Right cardiac atrium (tissue), 5 donors: ENCODE data around the gene MYLK2. TPM values are rescaled to one million over a fixed set of nuclear protein-coding genes. Genes with fewer than 3 reads are reported as not detected.

Experiments
- ATAC-seq, 2 donors: fragments of 200-7000 bp; cut with Tn5 transposase; one replicate each; pipeline versions ENCODE4 v1.8.0 to v1.9.1; 2020; ENCODE audit warnings: moderate library complexity in 2 of 2, mild to moderate bottlenecking in 1 of 2
- DNase-seq, 3 donors: peaks; one replicate each; pipeline ENCODE4 v3.0.0-alpha.2; 2020
- H3K27ac ChIP-seq: one replicate; pipeline ENCODE4 v1.5.1; 2013; ENCODE audit warnings: mild to moderate bottlenecking, low read length, control low read depth, moderate library complexity
- H3K27me3 ChIP-seq: one replicate; pipeline ENCODE4 v1.6.1; 2013; ENCODE audit not compliant: control insufficient read depth, insufficient read depth
- H3K4me1 ChIP-seq: one replicate; pipeline ENCODE4 v1.6.1; 2013; ENCODE audit warnings: low read length; ENCODE audit not compliant: control insufficient read depth, insufficient read depth
- H3K4me3 ChIP-seq: one replicate; pipeline ENCODE4 v1.5.1; 2013; ENCODE audit warnings: low read length, control low read depth
- H3K9me3 ChIP-seq: one replicate; pipeline ENCODE4 v1.6.1; 2013; ENCODE audit warnings: low read length; ENCODE audit not compliant: control insufficient read depth
- WGBS: extraction: QIAGEN DNeasy Blood & Tissue Kit; methylation state at CpG from one replicate; pipeline ENCODE4 v1.1.7; 2013; 5-methylcytosine and 5-hydroxymethylcytosine counted together
- intact Hi-C, 4 donors: fragments of 100-400 bp; cut with DNase I; formaldehyde crosslinking; loops; one replicate each; pipeline versions ENCODE4 v1.11.0 to v1.14.0; 2022 to 2023
- polyA plus RNA-seq: library from polyadenylated mRNA; stranded (reverse); fragments of 200-250 nt; gene quantifications from one replicate; pipeline ENCODE4 v1.2.3, GENCODE V29; 2013
- total RNA-seq, 4 donors: library from RNA; stranded (reverse); fragmentation: NEBNext Ultra II Directional; extraction: Animal tissue kit (Norgen Biotek cat#: 25700); gene quantifications; one replicate each; pipeline ENCODE4 v1.2.1, GENCODE V29; 2021
- donor health status: healthy with polysubstance abuse.
- donor health status: DM: no; HTN: yes; CAD: no.
- donor health status: DM: no; HTN: no; CAD: no.
- donor health status: DM: no; HTN: yes; CAD: no; lungs with severe emphysema.
- donor health status: DM: yes; HTN: yes; CAD: no.

MYLK2 gene
- total and polyA plus RNA-seq, 5 donors: 0.51 to 2.0 (median 0.68) TPM

DNA sequence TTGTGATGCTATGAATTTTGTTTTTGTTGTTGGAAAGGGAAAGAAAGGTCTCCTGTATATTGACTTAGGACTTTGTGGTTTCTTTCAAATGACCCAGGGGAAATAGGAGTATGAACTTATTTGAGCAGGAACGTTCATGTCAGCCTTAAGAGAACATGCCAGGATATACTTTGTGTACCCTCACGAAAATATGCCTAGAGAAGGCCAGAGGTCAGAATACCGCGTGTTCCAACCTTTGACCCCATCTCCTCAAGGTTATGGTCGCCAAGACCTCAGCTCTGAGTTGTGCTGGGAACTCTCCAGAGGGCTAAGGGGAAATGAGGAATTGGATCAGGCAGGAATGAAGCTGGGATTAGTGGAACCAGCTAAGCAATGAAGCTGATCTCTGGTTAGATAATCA is 62.8 kb downstream of the MYLK2 start:
- 69% methylated on average over 5 of the region's 5 CpGs for WGBS
- no peak for ATAC-seq
- intact Hi-C loops: no loop called here
- H3K4me3 ChIP-seq: no peak overlapping the region
- H3K27ac ChIP-seq: no peak overlapping the region
- H3K27me3 ChIP-seq: no peaks in the 10 kb centered on the region
- no peaks in the 10 kb centered on the region for H3K4me1 ChIP-seq
- DNase-seq: no peak
- H3K9me3 ChIP-seq: no peaks in the 10 kb centered on the region

DNA sequence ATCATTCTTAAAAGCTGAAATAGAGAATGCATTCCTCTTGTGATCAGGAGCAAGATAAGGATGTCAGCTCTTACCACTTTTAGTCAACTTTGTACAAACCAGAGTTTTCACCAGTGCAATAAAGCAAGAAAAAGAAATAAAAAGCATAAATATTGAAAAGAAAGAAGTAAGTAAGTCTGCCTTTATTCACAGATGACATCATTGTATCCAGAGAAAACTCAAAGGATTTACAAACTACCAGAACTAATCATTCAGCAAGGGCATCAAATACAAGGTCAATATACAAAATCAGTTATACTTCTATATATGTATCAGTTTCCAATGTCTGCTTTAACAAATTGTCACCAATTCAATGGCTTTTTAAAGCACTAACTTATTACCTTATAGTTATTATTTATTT is 64.7 kb downstream of the MYLK2 start:
- H3K27me3 ChIP-seq: no peaks in the 10 kb centered on the region
- no peak for ATAC-seq
- H3K27ac ChIP-seq: no peak overlapping the region
- no peak for DNase-seq
- intact Hi-C loops: no loop called here
- H3K4me3 ChIP-seq: no peak overlapping the region
- no peaks in the 10 kb centered on the region for H3K4me1 ChIP-seq
- no peaks in the 10 kb centered on the region for H3K9me3 ChIP-seq

Other genes with a start within 250 kb of the MYLK2 start
- gene ID1, start 214.1 kb upstream of the MYLK2 start, total RNA-seq: 100 to 1,000 TPM; 122 to 188 (median 134) TPM
- 273 TPM for gene ID1, start 214.1 kb upstream of the MYLK2 start, polyA plus RNA-seq
- gene COX4I2, start 181.4 kb upstream of the MYLK2 start, total RNA-seq: 10 to 100 TPM in 1 of 4 donors, 1 to 10 TPM in 3; 3.1 to 13.2 (median 9.0) TPM
- gene COX4I2, start 181.4 kb upstream of the MYLK2 start, polyA plus RNA-seq: 29.5 TPM
- 10 to 100 TPM; 39.9 to 56.9 (median 46.1) TPM for gene BCL2L1, start 96.5 kb upstream of the MYLK2 start, total RNA-seq
- 46.0 TPM for gene BCL2L1, start 96.5 kb upstream of the MYLK2 start, polyA plus RNA-seq
- 1 to 10 TPM in 2 of 4 donors, under 1 TPM in 2; 0.67 to 2.5 (median 1.5) TPM for gene TPX2, start 80.1 kb upstream of the MYLK2 start, total RNA-seq
- 0.41 TPM for gene TPX2, start 80.1 kb upstream of the MYLK2 start, polyA plus RNA-seq
- gene FOXS1, start 26.2 kb downstream of the MYLK2 start, total RNA-seq: 1 to 10 TPM; 2.0 to 4.3 (median 3.5) TPM
- gene FOXS1, start 26.2 kb downstream of the MYLK2 start, polyA plus RNA-seq: 3.0 TPM
- gene DUSP15, start 51.2 kb downstream of the MYLK2 start, total RNA-seq: 1 to 10 TPM; 6.6 to 8.3 (median 7.1) TPM
- gene DUSP15, start 51.2 kb downstream of the MYLK2 start, polyA plus RNA-seq: 11.0 TPM
- under 1 TPM in 2 of 4 donors, not detected in 2; 0.15 to 0.19 TPM for gene TTLL9, start 51.3 kb downstream of the MYLK2 start, total RNA-seq
- gene TTLL9, start 51.3 kb downstream of the MYLK2 start, polyA plus RNA-seq: 0.14 TPM
- 1 to 10 TPM; 7.4 to 8.8 (median 8.6) TPM for gene PDRG1, start 132.7 kb downstream of the MYLK2 start, total RNA-seq
- gene PDRG1, start 132.7 kb downstream of the MYLK2 start, polyA plus RNA-seq: 11.9 TPM
- gene XKR7, start 148.8 kb downstream of the MYLK2 start, total RNA-seq: not detected
- gene XKR7, start 148.8 kb downstream of the MYLK2 start, polyA plus RNA-seq: under 0.01 TPM
- gene CCM2L, start 191.1 kb downstream of the MYLK2 start, total RNA-seq: 1 to 10 TPM; 5.6 to 9.6 (median 7.8) TPM
- 10.3 TPM for gene CCM2L, start 191.1 kb downstream of the MYLK2 start, polyA plus RNA-seq
- gene HCK, start 232.9 kb downstream of the MYLK2 start, total RNA-seq: 1 to 10 TPM; 5.1 to 9.0 (median 7.8) TPM
- 2.2 TPM for gene HCK, start 232.9 kb downstream of the MYLK2 start, polyA plus RNA-seq